ENCODE measurements around the gene EDNRA.

DNA sequence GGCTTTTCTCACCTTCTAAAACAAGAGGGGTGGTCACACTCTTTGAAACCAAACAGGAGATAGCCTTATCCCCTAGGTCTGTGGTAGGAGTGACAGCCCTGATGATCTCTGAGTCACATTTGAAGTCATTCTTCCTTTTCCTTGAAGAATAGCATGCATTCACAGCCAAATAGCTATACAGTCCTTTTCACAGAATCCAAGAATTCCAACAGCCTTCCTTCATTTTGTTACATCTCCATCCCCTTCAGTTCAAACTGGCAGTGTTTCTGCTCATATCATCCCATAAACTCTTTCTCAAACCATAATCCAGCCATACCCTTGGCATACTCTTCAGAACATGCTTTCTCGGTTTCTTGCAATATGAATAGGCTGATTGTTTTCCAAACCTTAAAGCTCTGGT, 103.0 kb downstream of the EDNRA start:
- TF ChIP-seq, protein P1, sequence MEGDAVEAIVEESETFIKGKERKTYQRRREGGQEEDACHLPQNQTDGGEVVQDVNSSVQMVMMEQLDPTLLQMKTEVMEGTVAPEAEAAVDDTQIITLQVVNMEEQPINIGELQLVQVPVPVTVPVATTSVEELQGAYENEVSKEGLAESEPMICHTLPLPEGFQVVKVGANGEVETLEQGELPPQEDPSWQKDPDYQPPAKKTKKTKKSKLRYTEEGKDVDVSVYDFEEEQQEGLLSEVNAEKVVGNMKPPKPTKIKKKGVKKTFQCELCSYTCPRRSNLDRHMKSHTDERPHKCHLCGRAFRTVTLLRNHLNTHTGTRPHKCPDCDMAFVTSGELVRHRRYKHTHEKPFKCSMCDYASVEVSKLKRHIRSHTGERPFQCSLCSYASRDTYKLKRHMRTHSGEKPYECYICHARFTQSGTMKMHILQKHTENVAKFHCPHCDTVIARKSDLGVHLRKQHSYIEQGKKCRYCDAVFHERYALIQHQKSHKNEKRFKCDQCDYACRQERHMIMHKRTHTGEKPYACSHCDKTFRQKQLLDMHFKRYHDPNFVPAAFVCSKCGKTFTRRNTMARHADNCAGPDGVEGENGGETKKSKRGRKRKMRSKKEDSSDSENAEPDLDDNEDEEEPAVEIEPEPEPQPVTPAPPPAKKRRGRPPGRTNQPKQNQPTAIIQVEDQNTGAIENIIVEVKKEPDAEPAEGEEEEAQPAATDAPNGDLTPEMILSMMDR (conservative IDR thresholded peaks at IDR 0.05 in 1 of 2, IDR thresholded peaks at IDR 0.05 in 1 of 2; ENCODE audit: extremely low read depth in 1 of 2, insufficient read depth in 1 of 2, low read depth in 1 of 2, low read length in 2 of 2): no peak
- TF ChIP-seq EZH2 (IDR thresholded peaks at IDR 0.05; ENCODE audit: borderline replicate concordance, low read length): no peak
